SHP77 (cell line): ENCODE measurements around the gene SLC6A19.

Experiments used
- DNase-seq, 2 experiments: peaks; one replicate each; lab custom pipeline; 2025; lab: John Stamatoyannopoulos, UW

Gene SLC6A19

DNA sequence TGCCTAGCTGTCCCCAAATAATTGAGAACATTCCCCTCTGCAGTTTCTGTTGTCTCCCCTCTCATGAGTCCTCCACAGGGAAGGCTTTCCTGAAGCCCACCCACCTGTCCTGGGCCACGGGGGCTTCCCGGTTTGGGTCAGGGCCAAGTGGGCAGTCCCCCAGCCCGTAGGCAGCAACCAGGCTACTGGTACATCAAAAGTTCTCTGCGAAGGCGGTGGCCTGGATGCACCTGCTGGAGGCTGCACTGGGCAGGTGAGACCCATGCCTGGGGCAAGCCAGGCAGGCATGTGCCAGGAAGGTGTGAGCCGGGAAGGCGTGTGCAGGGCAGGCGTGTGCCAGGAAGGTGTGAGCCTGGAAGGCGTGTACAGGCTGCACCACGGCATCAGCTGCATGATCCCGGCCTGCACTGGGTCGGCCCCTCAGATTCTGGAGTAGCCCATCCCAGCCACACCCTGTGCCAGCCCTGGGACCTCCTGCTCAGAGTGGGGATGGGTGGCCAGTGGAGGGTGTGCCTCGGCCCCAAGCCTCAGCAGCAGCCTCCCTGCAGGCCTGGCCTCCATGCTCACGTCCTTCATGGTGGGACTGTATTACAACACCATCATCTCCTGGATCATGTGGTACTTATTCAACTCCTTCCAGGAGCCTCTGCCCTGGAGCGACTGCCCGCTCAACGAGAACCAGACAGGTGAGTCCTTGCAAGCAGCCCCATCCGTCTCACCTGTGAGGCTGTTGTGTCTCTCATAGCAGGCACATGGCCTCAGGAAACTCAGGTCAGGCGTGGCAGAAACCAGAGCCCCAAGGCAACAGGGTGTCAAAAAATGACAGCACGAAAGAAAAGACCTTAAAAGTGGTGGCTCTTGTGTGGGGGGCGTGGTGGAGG, 8.7 kb downstream of the SLC6A19 start:
- DNase-seq, result no peak

GRCh38 chr5:1210832-1211251, 9.4 kb downstream of the SLC6A19 start:
- no peak for DNase-seq

- DNase-seq, result no peak
Observed at GRCh38 chr5:1211701-1212100, 10.3 kb downstream of the SLC6A19 start.

- DNase-seq, result no peak
Observed at GRCh38 chr5:1212271-1212670, 10.9 kb downstream of the SLC6A19 start.

- no peak for DNase-seq
Observed at GRCh38 chr5:1212881-1213280, 11.5 kb downstream of the SLC6A19 start.

DNA sequence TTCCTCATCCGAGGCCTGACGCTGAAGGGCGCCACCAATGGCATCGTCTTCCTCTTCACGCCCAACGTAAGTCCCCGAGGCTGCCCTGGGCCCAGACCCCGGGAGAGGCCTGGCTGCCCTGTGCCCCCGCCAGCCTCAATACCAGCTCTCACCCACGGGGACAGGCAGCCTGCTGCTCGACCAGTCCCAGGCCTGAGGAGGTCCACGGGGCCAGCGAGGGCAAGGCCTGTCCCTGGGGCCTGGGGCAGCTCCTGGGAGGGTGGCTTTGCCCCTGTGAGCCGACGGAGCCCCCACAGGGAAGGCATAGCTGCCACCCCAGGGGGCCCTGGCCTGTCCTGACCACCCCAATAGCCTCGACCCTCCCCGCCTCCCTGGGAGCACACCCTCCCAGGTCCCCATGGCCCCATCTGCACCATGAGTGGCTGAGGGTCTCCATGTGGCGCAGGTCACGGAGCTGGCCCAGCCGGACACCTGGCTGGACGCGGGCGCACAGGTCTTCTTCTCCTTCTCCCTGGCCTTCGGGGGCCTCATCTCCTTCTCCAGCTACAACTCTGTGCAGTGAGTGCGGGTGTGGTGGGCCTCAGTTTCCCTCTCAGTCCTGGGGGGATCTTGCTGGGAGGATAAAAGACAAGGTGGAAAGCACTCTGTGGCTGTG, 12.2 kb downstream of the SLC6A19 start:
- no peak for DNase-seq

DNA sequence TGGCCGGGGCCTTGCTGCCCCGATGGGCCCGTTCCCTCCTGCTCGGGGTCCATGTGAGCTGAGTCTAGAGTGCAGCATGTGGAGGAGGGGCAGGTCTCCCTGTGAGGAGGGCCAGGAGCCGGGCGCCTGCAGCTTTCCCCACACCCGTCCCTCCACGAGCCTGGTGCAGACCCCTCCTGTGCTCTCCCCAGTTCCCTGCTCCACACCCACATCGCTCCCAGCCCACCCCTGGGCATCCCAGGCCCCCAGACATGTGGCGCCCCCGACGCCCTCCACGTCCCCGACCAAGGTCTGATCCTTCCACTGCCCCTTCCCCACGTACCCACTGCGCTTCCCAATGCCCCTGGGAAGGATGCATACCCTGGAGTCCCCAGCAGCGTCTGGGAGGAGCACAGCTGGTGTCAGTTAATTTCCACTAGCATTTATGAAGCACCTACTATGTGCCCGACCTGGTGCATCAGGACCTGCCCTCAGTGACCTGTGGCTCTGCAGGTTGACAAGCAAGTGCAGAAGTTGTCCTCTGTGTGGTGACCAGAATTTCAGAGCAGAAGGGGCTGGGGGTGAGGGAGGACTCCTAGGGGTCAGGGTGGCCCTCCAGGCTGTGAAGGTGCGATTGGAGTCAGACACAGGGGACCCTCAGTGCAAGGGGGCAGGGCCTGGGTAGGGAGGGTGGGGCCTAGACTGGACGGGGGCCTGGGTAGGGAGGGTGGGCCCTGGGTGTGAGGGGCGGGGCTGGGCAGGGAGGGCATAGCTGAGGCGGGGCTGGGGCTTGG, 13.0 kb downstream of the SLC6A19 start:
- no peak for DNase-seq

DNA sequence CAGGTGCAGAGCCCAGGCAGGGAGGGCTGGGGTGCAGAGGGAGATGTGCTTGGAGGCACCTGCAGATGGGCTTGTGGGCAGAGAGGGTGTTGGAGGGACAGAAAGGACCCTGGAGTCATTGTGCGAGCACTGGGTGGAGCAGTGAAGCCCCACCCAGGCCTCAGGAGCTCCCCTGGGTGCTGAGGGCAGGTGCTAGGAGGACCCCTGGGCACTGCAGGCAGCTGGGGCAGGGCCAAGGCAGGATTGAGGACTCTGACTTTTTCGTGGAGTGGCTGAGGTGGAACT, 13.5 kb downstream of the SLC6A19 start:
- no peak for DNase-seq

DNA sequence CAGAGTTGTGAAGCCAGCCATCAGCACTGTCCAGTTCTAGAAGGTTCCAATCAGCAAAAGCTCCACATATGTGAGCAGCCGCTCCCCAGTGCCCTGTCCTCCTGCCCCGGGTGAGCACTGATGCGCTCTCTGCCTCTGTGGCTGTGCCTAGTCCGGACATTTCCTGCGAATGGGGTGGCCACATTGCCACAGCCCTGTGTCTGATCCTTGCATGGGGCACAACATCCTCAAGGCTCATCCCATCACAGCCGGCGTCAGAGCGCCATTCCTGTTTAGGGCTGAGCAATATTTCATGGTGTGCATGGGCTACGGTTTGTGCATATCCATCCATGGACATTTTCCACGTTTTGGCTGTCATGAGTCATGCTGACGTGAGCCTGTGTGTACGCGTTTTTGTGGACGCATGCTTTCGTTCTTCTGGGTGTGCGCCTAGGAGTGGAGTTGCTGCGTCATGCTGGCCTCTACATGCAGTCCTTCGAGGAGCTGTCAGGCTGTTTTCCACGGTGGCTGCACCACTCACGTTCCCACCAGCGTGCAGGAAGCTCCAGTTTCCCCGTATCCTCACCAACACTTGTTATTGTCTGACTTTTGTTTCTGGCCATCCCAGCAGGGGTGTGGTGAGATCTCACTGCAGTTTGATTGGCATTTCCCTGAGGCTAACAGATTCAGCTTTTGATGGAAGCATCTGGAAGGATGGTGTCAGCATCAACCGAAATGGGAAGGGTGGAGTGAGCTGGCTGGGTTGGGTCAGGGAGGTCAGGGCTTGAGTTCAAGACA, 14.1 kb downstream of the SLC6A19 start:
- no peak for DNase-seq

DNA sequence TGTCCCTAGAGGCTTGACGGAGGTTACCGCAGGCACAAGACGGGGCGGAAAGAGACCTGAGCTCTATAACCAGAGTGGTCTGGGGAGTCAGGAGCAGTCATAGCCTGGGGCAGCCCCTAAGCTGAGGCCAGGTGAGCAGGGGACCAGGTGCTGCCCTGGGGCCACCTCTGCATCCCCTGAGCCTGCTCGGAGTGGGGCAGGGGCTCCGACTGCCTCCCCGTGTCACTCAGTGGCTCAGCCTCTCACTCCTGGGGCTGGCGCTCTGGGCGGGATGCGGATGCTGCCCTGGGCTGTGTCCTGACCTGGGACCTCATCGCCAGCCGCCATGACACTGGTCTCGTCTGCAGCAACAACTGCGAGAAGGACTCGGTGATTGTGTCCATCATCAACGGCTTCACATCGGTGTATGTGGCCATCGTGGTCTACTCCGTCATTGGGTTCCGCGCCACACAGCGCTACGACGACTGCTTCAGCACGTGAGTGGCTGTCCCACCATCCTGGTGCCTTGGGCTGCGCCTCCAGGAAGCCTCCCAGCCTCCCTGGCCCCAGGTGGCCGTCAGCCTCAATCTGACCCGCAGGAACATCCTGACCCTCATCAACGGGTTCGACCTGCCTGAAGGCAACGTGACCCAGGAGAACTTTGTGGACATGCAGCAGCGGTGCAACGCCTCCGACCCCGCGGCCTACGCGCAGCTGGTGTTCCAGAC, 15.0 kb downstream of the SLC6A19 start:
- no peak for DNase-seq

DNA sequence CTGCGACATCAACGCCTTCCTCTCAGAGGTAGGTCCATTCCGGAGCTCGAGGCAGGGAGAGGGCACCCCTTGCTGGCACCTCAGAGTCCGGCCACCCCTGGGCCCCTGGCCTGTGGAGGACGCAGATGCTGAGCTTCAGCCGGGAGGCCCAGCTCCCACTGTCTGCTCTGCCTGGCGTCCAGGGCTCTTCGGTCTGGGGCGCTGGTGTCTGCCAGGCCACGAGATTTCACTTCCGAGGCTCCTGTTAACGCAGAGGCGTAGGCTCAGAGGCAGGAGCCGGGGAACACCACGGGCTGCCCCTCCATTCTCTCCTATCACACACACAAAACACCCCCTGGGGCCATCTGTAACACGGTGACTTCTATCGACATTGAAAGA, 15.5 kb downstream of the SLC6A19 start:
- DNase-seq, result no peak

- DNase-seq, result peak in 1 of 2 experiments; percentile 23
Observed at GRCh38 chr5:1217596-1218206, 16.3 kb downstream of the SLC6A19 start.

- DNase-seq, result no peak
Observed at GRCh38 chr5:1218351-1219080, 17.1 kb downstream of the SLC6A19 start.

DNA sequence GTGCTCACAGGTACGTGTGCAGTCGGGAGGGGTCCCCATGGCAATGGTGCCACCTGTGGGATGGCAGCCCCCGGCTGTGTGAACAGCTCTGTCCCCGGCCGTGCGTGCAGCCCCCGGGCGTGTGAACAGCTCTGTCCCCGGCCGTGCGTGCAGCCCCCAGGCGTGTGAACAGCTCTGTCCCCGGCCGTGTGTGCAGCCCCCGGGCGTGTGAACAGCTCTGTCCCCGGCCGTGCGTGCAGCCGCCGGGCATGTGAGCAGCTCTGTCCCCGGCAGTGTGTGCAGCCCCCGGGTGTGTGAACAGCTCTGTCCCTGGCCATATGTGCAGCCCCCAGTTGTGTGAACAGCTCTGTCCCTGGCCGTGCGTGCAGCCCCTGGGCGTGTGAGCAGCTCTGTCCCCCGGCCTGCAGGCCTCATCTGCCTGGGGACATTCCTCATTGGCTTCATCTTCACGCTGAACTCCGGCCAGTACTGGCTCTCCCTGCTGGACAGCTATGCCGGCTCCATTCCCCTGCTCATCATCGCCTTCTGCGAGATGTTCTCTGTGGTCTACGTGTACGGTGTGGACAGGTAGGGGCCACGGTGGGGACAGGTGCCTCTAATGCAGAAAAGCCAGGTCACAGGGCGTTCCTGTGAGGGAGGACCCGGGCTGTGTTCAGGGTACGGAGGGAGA, 17.8 kb downstream of the SLC6A19 start:
- DNase-seq, result no peak

DNA sequence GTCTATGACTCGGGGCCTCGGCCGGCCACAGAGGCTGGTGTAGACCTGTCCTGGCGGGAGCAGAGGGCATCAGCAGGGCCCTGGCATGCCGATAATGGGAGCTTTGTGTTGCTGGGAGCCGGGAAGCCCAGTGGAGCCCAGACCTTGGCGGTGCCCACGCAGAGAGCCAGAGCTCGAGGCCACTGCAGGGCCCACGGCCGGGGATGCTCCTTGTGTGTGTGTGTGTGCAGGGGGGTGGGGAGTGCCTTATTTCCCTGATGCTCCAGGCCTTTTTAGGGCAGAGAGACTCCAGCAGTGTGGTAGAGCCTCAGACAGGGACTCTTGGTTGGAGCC, 18.3 kb downstream of the SLC6A19 start:
- DNase-seq, result no peak

- no peak for DNase-seq
Observed at GRCh38 chr5:1220351-1220750, 19.0 kb downstream of the SLC6A19 start.

DNA sequence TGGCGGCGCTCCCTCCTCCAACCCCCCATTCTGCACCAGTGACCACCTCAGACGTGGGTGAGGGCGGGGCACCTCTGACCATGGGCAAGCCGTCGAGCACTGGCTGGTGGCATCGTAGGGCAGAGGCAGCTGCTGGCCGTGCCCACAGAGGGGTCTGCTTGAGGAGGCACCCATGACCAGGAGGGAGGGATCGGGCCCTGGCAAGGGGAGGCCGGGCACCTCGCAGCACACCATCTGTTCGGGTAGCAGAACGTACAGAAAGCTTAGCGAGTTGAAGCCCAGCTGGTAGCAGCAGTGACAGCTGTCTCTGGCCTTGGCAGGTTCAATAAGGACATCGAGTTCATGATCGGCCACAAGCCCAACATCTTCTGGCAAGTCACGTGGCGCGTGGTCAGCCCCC, 19.4 kb downstream of the SLC6A19 start:
- no peak for DNase-seq

DNA sequence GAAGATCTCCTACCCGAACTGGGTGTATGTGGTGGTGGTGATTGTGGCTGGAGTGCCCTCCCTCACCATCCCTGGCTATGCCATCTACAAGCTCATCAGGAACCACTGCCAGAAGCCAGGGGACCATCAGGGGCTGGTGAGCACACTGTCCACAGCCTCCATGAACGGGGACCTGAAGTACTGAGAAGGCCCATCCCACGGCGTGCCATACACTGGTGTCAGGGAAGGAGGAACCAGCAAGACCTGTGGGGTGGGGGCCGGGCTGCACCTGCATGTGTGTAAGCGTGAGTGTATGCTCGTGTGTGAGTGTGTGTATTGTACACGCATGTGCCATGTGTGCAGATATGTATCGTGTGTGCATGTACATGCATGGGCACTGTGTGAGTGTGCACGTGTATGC, 20.3 kb downstream of the SLC6A19 start:
- DNase-seq, result no peak

- DNase-seq, result no peak
Observed at GRCh38 chr5:1222147-1222546, 20.8 kb downstream of the SLC6A19 start.
